K562 (cell line): Measurements from ENCODE around the gene GATAD2B. TPM values are rescaled to one million over a fixed set of nuclear protein-coding genes. Genes with fewer than 3 reads are reported as not detected.

Experiments
- ATAC-seq: fragments of 200-7000 bp; cut with Tn5 transposase; 3 replicates; pipeline ENCODE4 v1.9.1; 2020; ENCODE audit warnings: moderate library complexity
- BruUV-seq: library from RNA; stranded (reverse); fragments of 400-500 nt; replicated peaks from 2 replicates; lab custom pipeline; 2021; lab: Mats Ljungman, UMichigan
- CTCF ChIA-PET: fragments of 300-600 bp; formaldehyde crosslinking; extraction: SDS; loops from one replicate; lab custom pipeline; 2021; ENCODE audit warnings: low intra/inter-chr PET ratio; lab: Yijun Ruan, JAX
- POLR2A ChIA-PET: fragments of 300-600, 350-650 bp; sonication (Branson Sonifier 250); formaldehyde crosslinking; extraction: SDS; loops from one replicate; lab custom pipeline; 2021; ENCODE audit warnings: antibody characterized with exemption, inconsistent platforms; lab: Yijun Ruan, JAX
- DNase-seq, 4 experiments: peaks; one replicate each; pipeline versions ENCODE4 v3.0.0 to v3.0.0-alpha.2; 2011 to 2018; ENCODE audit warnings: low spot score in 3 of 4, mixed read lengths in 3 of 4; ENCODE audit errors: extremely low read depth in 1 of 4
- FAIRE-seq: peaks from 2 replicates; lab custom pipeline; 2011; peaks lifted over from hg19 to GRCh38; lab: Jason Lieb, UNC
- H2AFZ ChIP-seq: 2 replicates; pipeline ENCODE4 v1.6.0; 2011; ENCODE audit warnings: low read depth, low read length, control low read depth, inconsistent platforms
- H3K27ac ChIP-seq: fragments of 200-600 bp; 3 replicates; pipeline ENCODE4 v1.8.0; 2011; ENCODE audit warnings: low read depth, mild to moderate bottlenecking, control low read depth, inconsistent platforms, low read length, moderate library complexity, mixed read lengths; ENCODE audit errors: extremely low read depth
- H3K27me3 ChIP-seq, 2 experiments: fragments of 300-600 bp in 1 of 2; 2 replicates in 1 of 2; 3 replicates in 1 of 2; pipeline versions ENCODE4 v1.6.0 to v1.8.0; 2011; ENCODE audit warnings: inconsistent platforms in 2 of 2, low read length in 2 of 2, mild to moderate bottlenecking in 1 of 2, mixed read lengths in 1 of 2, moderate library complexity in 1 of 2; ENCODE audit not compliant: control insufficient read depth in 2 of 2, insufficient read depth in 2 of 2
- H3K36me3 ChIP-seq: fragments of 300-600 bp; 3 replicates; pipeline ENCODE4 v1.8.0; 2011; ENCODE audit warnings: mild to moderate bottlenecking, low read length, inconsistent platforms; ENCODE audit not compliant: control insufficient read depth, insufficient read depth
- H3K4me1 ChIP-seq, 2 experiments: fragments of 200-600 bp in 1 of 2; replicated peaks in 1 of 2; 2 replicates in 1 of 2; 3 replicates in 1 of 2; pipeline versions ENCODE4 v1.5.1 to v1.8.0; 2011; ENCODE audit warnings: inconsistent platforms in 2 of 2, low read length in 2 of 2, mild to moderate bottlenecking in 1 of 2, mixed read lengths in 1 of 2, moderate library complexity in 1 of 2; ENCODE audit not compliant: control insufficient read depth in 2 of 2, insufficient read depth in 2 of 2
- H3K4me2 ChIP-seq: 2 replicates; pipeline ENCODE4 v1.6.1; 2011; ENCODE audit warnings: low read length, control low read depth, inconsistent platforms, mixed read lengths; ENCODE audit not compliant: insufficient read depth
- H3K4me3 ChIP-seq: fragments of 200-600 bp; sonication (generic), shearing (Covaris generic); 2 replicates; pipeline ENCODE4 v1.5.1; 2016; ENCODE audit warnings: control low read depth, inconsistent platforms
- H3K79me2 ChIP-seq: fragments of 200-600 bp; 3 replicates; pipeline ENCODE4 v1.8.0; 2011; ENCODE audit warnings: low read length, inconsistent platforms; ENCODE audit not compliant: control insufficient read depth, insufficient read depth
- H3K9ac ChIP-seq, 2 experiments: 2 replicates each; pipeline versions ENCODE4 v1.6.0 to v1.6.1; 2011; ENCODE audit warnings: low read depth in 2 of 2, low read length in 2 of 2, control low read depth in 1 of 2, inconsistent platforms in 1 of 2, mild to moderate bottlenecking in 1 of 2, mixed read lengths in 1 of 2; ENCODE audit not compliant: insufficient read depth in 1 of 2
- H3K9me1 ChIP-seq: one replicate; pipeline ENCODE4 v1.6.0; 2011; ENCODE audit warnings: inconsistent platforms, mild to moderate bottlenecking, low read length, moderate library complexity; ENCODE audit not compliant: control insufficient read depth, insufficient read depth
- H3K9me3 ChIP-seq: replicated peaks from 2 replicates; pipeline ENCODE4 v1.5.1; 2011; ENCODE audit warnings: low read depth, low read length, inconsistent platforms; ENCODE audit not compliant: control insufficient read depth, insufficient read depth
- H4K20me1 ChIP-seq: replicated peaks from 2 replicates; pipeline ENCODE4 v1.6.1; 2011; ENCODE audit warnings: low read length, inconsistent platforms, mixed read lengths; ENCODE audit not compliant: control insufficient read depth, insufficient read depth
- ARID1B ChIP-seq: fragments of 450-650 bp; IDR thresholded peaks from 2 replicates; pipeline ENCODE4 v1.6.1; 2016; ENCODE audit warnings: antibody characterized with exemption, mild to moderate bottlenecking, inconsistent platforms
- CC2D1A ChIP-seq: fragments of 450-650 bp; IDR thresholded peaks from 2 replicates; pipeline ENCODE4 v1.6.1; 2017; ENCODE audit warnings: mild to moderate bottlenecking
- E2F6 ChIP-seq, 2 experiments: IDR thresholded peaks; 2 replicates each; pipeline ENCODE4 v1.6.1; 2011; ENCODE audit warnings: borderline replicate concordance in 1 of 2, control low read depth in 1 of 2, low read depth in 1 of 2, low read length in 1 of 2, mild to moderate bottlenecking in 1 of 2, mixed read lengths in 1 of 2, moderate library complexity in 1 of 2; ENCODE audit not compliant: insufficient read depth in 1 of 2, insufficient read length in 1 of 2, poor library complexity in 1 of 2, severe bottlenecking in 1 of 2; ENCODE audit errors: extremely low read depth in 1 of 2
- LARP7 ChIP-seq: fragments of 450-650 bp; IDR thresholded peaks from 2 replicates; pipeline ENCODE4 v1.6.1; 2016
- POLR2AphosphoS5 ChIP-seq: IDR thresholded peaks from 2 replicates; pipeline ENCODE4 v1.6.1; 2011; ENCODE audit warnings: mild to moderate bottlenecking, low read depth, low read length, moderate library complexity; ENCODE audit not compliant: control insufficient read depth, insufficient read depth
- PURB ChIP-seq: sonication (generic); formaldehyde crosslinking; IDR thresholded peaks from 2 replicates; pipeline ENCODE4 v1.9.0; 2021; ENCODE audit warnings: low read depth, mild to moderate bottlenecking, missing genetic modification reagents
- RBM17 ChIP-seq: fragments of 200-400 bp; formaldehyde crosslinking; IDR thresholded peaks from 2 replicates; pipeline ENCODE4 v1.6.1; 2017; ENCODE audit warnings: low read depth, mild to moderate bottlenecking, low read length, borderline replicate concordance
- SAP30 ChIP-seq: fragments of 200-600 bp; sonication (generic); IDR thresholded peaks from 2 replicates; pipeline ENCODE4 v1.6.1; 2012; ENCODE audit warnings: borderline replicate concordance, low read depth, mild to moderate bottlenecking, moderate library complexity, low read length, control low read depth, inconsistent platforms; ENCODE audit not compliant: insufficient read depth, poor library complexity, severe bottlenecking
- THRB ChIP-seq: fragments of 450-650 bp; formaldehyde crosslinking; conservative IDR thresholded peaks from 2 replicates; pipeline ENCODE4 v1.4.0; 2022; ENCODE audit warnings: mild to moderate bottlenecking, missing genetic modification characterization
- TOE1 ChIP-seq, 2 experiments: fragments of 450-650 bp in 1 of 2; sonication (generic) in 1 of 2; formaldehyde crosslinking in 1 of 2; IDR thresholded peaks; 2 replicates each; pipeline versions ENCODE4 v1.7.1 to v1.8.0; 2016 to 2022; ENCODE audit warnings: borderline replicate concordance in 2 of 2, mild to moderate bottlenecking in 2 of 2, antibody characterized with exemption in 1 of 2, inconsistent platforms in 1 of 2, low read depth in 1 of 2, missing genetic modification reagents in 1 of 2, moderate library complexity in 1 of 2
- ZBTB5 ChIP-seq: fragments of 450-650 bp; IDR thresholded peaks from 2 replicates; pipeline ENCODE4 v1.6.1; 2017; ENCODE audit warnings: antibody characterized with exemption
- ZNF224 ChIP-seq: sonication (generic); formaldehyde crosslinking; IDR thresholded peaks from 2 replicates; pipeline ENCODE4 v1.8.0; 2022; ENCODE audit warnings: mild to moderate bottlenecking, missing genetic modification reagents
- ZNF431 ChIP-seq: sonication (generic); formaldehyde crosslinking; IDR thresholded peaks from 2 replicates; pipeline ENCODE4 v1.8.0; 2022; ENCODE audit warnings: mild to moderate bottlenecking, missing genetic modification reagents
- ZNF511 ChIP-seq: sonication (generic); formaldehyde crosslinking; IDR thresholded peaks from 2 replicates; pipeline ENCODE4 v1.8.0; 2022; ENCODE audit warnings: mild to moderate bottlenecking, missing genetic modification reagents
- WGBS: fragments of 100-300 bp; shearing (Covaris generic); methylation state at CpG from one replicate; pipeline ENCODE4 v1.1.6; 2016; ENCODE audit warnings: low coverage, mixed read lengths; ENCODE audit not compliant: insufficient coverage; ENCODE audit errors: missing lambda C conversion rate; 5-methylcytosine and 5-hydroxymethylcytosine counted together
- in situ Hi-C: fragments of 300-500 bp; cut with MboI; formaldehyde crosslinking; loops from 4 replicates; pipeline ENCODE4 v1.15.0; 2018; ENCODE audit warnings: inconsistent platforms, mixed read lengths
- intact Hi-C: fragments of 100-400 bp; cut with micrococcal nuclease; formaldehyde crosslinking; loops from 2 replicates; pipeline ENCODE4 v1.14.2; 2022
- polyA plus RNA-seq, 8 experiments: library from polyadenylated mRNA; depleted of rRNA in 4 of 8; stranded (reverse) in 5 of 8; unstranded in 3 of 8; fragments of >200 nt; fragmentation: Nextera tagmentation in 2 of 8; fragmentation: Illumina TruSeq in 1 of 8; extraction: Ambion mirVana in 2 of 8; extraction: Trizol in 1 of 8; gene quantifications; 2 replicates each; pipeline versions ENCODE4 v1.2.1 to v1.2.3, GENCODE V29; 2011 to 2014; ENCODE audit warnings: inconsistent platforms in 1 of 8, missing spikeins in 1 of 8
- total RNA-seq, 7 experiments: library from RNA; depleted of rRNA in 6 of 7; stranded (reverse); fragments of >200 nt in 6 of 7; fragmentation: Illumina TruSeq in 2 of 7; extraction: Trizol in 2 of 7; gene quantifications; 2 replicates each; pipeline versions ENCODE4 v1.2.1 to v1.2.3, GENCODE V29; 2011 to 2021; ENCODE audit warnings: low replicate concordance in 1 of 7

The GATAD2B gene
- total and polyA plus RNA-seq, 9 of the 15 experiments (the other 6 are each of a cell fraction or from before 2014, with no cell fraction given) = 1.5 to 40.2 (median 4.9) TPM

- intact Hi-C loops (no loop called here), in situ Hi-C loops (no loop called here)
- H3K4me2 ChIP-seq = peak overlapping the region; percentile 90
- DNase-seq (no peak), FAIRE-seq (peak; percentile 61), ATAC-seq (peak; percentile 23)
- ChIA-PET CTCF (no interaction called here), POLR2A (interaction anchor here (0.7 to 4.9 kb wide), 6 partner anchors 10 to 33 kb away, joined by 3 to 39 read pairs (median 14); partner anchors contain the start of genes CREB3L4, DENND4B, JTB and RPS27)
- peak overlapping the region; percentile 94 for H3K4me3 ChIP-seq
- H4K20me1 ChIP-seq = peaks cover 9% of the 10 kb centered on the region; the same call in 1 of the 2 replicates
- no peaks in the 10 kb centered on the region for H3K27me3 ChIP-seq
- H3K36me3 ChIP-seq = peaks cover 43% of the 10 kb centered on the region
- peak overlapping the region; percentile 92 for H2AFZ ChIP-seq
- H3K4me1 ChIP-seq = peaks cover 27 to 33% of the 10 kb centered on the region in 2 experiments
- H3K9ac ChIP-seq = peak overlapping the region; percentile 83 to 94
- H3K9me1 ChIP-seq = no peaks in the 10 kb centered on the region
- H3K27ac ChIP-seq = peak overlapping the region; percentile 83
- no TSS peak for BruUV-seq
- H3K79me2 ChIP-seq = peaks cover 55% of the 10 kb centered on the region
- WGBS = 0% methylated on average over 13 of the region's 13 CpGs
- no peaks in the 10 kb centered on the region for H3K9me3 ChIP-seq
- TF ChIP-seq SAP30 (peak; percentile 28), ZNF224 (CRISPR knock-in tag) (0 out of 2 replicates have a peak, but pooled peaks have one; percentile 4), ZBTB5 (peak; percentile 67; the same call in 1 of the 2 replicates), ZNF511 (CRISPR knock-in tag) (0 out of 2 replicates have a peak, but pooled peaks have one; percentile 26), ARID1B (0 out of 2 replicates have a peak, but pooled peaks have one; percentile 42), THRB (CRISPR knock-in tag) (0 out of 2 replicates have a peak, but pooled peaks have one; percentile 32), CC2D1A (0 out of 2 replicates have a peak, but pooled peaks have one; percentile 33), E2F6 (IDR thresholded peaks at IDR 0.05; ENCODE audit: borderline replicate concordance in 1 of 2, extremely low read depth in 1 of 2, insufficient read depth in 1 of 2, insufficient read length in 1 of 2, low read depth in 1 of 2, low read length in 1 of 2, poor library complexity in 1 of 2, severe bottlenecking in 1 of 2) (peak in 1 of 2 experiments; percentile 5), LARP7 (peak; percentile 37; the same call in 1 of the 2 replicates), TOE1 (IDR thresholded peaks at IDR 0.05; ENCODE audit: borderline replicate concordance) (0 out of 2 replicates have a peak, but pooled peaks have one; percentile 40), TOE1 (CRISPR knock-in tag; IDR thresholded peaks at IDR 0.05; ENCODE audit: borderline replicate concordance, low read depth) (0 out of 2 replicates have a peak, but pooled peaks have one; percentile 65), POLR2AphosphoS5 (no peak), ZNF431 (CRISPR knock-in tag) (peak; percentile 37; the same call in 1 of the 2 replicates), RBM17 (no peak), PURB (CRISPR knock-in tag) (no peak)
Observed at GRCh38 chr1:153957744-153958110, 35.0 kb upstream of the GATAD2B start.
